DOHH2 (cell line): Measurements from ENCODE around the gene KCNAB1.

Experiments
- H3F3A ChIP-seq: fragments of 200-600 bp; sonication (generic), shearing (Covaris generic); 2 replicates; pipeline ENCODE4 v1.6.0; 2016; ENCODE audit warnings: antibody characterized with exemption, mild to moderate bottlenecking; ENCODE audit not compliant: control insufficient read depth, insufficient read depth
- H3K27ac ChIP-seq: fragments of 200-600 bp; sonication (generic); 2 replicates; pipeline ENCODE4 v1.5.1; 2014; ENCODE audit warnings: low read depth, mild to moderate bottlenecking, low read length, moderate library complexity
- H3K27me3 ChIP-seq: fragments of 200-600 bp; sonication (generic); 2 replicates; pipeline ENCODE4 v1.6.1; 2014; ENCODE audit warnings: mild to moderate bottlenecking, low read length, mixed read lengths; ENCODE audit not compliant: control insufficient read depth
- H3K36me3 ChIP-seq: fragments of 200-600 bp; sonication (generic); 2 replicates; pipeline ENCODE4 v1.6.1; 2014; ENCODE audit warnings: mild to moderate bottlenecking, low read length, moderate library complexity, mixed read lengths; ENCODE audit not compliant: control insufficient read depth
- H3K4me1 ChIP-seq: fragments of 200-600 bp; sonication (generic); 2 replicates; pipeline ENCODE4 v1.6.1; 2014; ENCODE audit warnings: mild to moderate bottlenecking, low read length, mixed read lengths; ENCODE audit not compliant: control insufficient read depth
- H3K4me2 ChIP-seq: fragments of 200-600 bp; sonication (generic); 2 replicates; pipeline ENCODE4 v1.6.0; 2014; ENCODE audit warnings: mild to moderate bottlenecking, low read length, moderate library complexity
- H3K4me3 ChIP-seq: fragments of 200-600 bp; sonication (generic); 2 replicates; pipeline ENCODE4 v1.5.1; 2014; ENCODE audit warnings: mild to moderate bottlenecking, low read length, mixed read lengths
- H3K79me2 ChIP-seq: fragments of 200-600 bp; sonication (generic); 2 replicates; pipeline ENCODE4 v1.6.1; 2014; ENCODE audit warnings: mild to moderate bottlenecking, low read length, mixed read lengths; ENCODE audit not compliant: control insufficient read depth
- H3K9me2 ChIP-seq: fragments of 200-600 bp; sonication (generic); replicated peaks from 2 replicates; pipeline ENCODE4 v1.6.1; 2014; ENCODE audit warnings: mild to moderate bottlenecking, low read length, mixed read lengths; ENCODE audit not compliant: control insufficient read depth
- H3K9me3 ChIP-seq: fragments of 200-600 bp; sonication (generic); 2 replicates; pipeline ENCODE4 v1.6.1; 2014; ENCODE audit warnings: antibody characterized with exemption, low read length, mixed read lengths; ENCODE audit not compliant: control insufficient read depth, insufficient read depth
- H4K20me1 ChIP-seq: fragments of 200-600 bp; sonication (generic); 2 replicates; pipeline ENCODE4 v1.6.0; 2014; ENCODE audit warnings: low read depth, mild to moderate bottlenecking, antibody characterized with exemption, low read length, moderate library complexity; ENCODE audit not compliant: control insufficient read depth, insufficient read depth
- CTCF ChIP-seq: fragments of 200-600 bp; sonication (generic); IDR thresholded peaks from one replicate; pipeline ENCODE4 v1.5.1; 2014; ENCODE audit warnings: antibody characterized with exemption, mild to moderate bottlenecking, low read depth, low read length; ENCODE audit not compliant: poor library complexity, severe bottlenecking
- EZH2phosphoT487 ChIP-seq: fragments of 200-600 bp; sonication (generic); IDR thresholded peaks from 2 replicates; pipeline ENCODE4 v1.6.1; 2017; ENCODE audit warnings: borderline replicate concordance, mild to moderate bottlenecking, antibody characterized with exemption, low read length, moderate library complexity, mixed read lengths

KCNAB1 gene

GRCh38 chr3:156246961-156247725, 126.8 kb downstream of the KCNAB1 start:
- no peak for TF ChIP-seq CTCF
- H3K27me3 ChIP-seq: no peaks in the 10 kb centered on the region
- no peaks in the 10 kb centered on the region for H4K20me1 ChIP-seq
- no peaks in the 10 kb centered on the region for H3K79me2 ChIP-seq
- no peaks in the 10 kb centered on the region for H3K36me3 ChIP-seq
- no peaks in the 10 kb centered on the region for H3F3A ChIP-seq
- H3K9me3 ChIP-seq: no peaks in the 10 kb centered on the region
- H3K4me1 ChIP-seq: no peaks in the 10 kb centered on the region
- no peak overlapping the region for H3K4me3 ChIP-seq
- H3K9me2 ChIP-seq: no peaks in the 10 kb centered on the region
- H3K27ac ChIP-seq: no peak overlapping the region
- no peak overlapping the region for H3K4me2 ChIP-seq

GRCh38 chr3:156250550-156250949, 130.2 kb downstream of the KCNAB1 start:
- no peak overlapping the region for H3K4me3 ChIP-seq
- H3K36me3 ChIP-seq: no peaks in the 10 kb centered on the region
- H3K27me3 ChIP-seq: no peaks in the 10 kb centered on the region
- no peak for TF ChIP-seq EZH2phosphoT487
- TF ChIP-seq CTCF: no peak
- H3F3A ChIP-seq: no peaks in the 10 kb centered on the region
- H3K4me1 ChIP-seq: no peaks in the 10 kb centered on the region
- no peaks in the 10 kb centered on the region for H3K79me2 ChIP-seq
- no peaks in the 10 kb centered on the region for H4K20me1 ChIP-seq
- no peaks in the 10 kb centered on the region for H3K9me3 ChIP-seq
- no peak overlapping the region for H3K27ac ChIP-seq
- no peaks in the 10 kb centered on the region for H3K9me2 ChIP-seq
- no peak overlapping the region for H3K4me2 ChIP-seq

- TF ChIP-seq EZH2phosphoT487 (no peak), CTCF (no peak)
- H3F3A ChIP-seq: no peaks in the 10 kb centered on the region
- H3K79me2 ChIP-seq: no peaks in the 10 kb centered on the region
- H3K4me1 ChIP-seq: no peaks in the 10 kb centered on the region
- no peaks in the 10 kb centered on the region for H3K9me3 ChIP-seq
- no peak overlapping the region for H3K4me3 ChIP-seq
- H3K4me2 ChIP-seq: no peak overlapping the region
- H3K27me3 ChIP-seq: no peaks in the 10 kb centered on the region
- no peak overlapping the region for H3K27ac ChIP-seq
- no peaks in the 10 kb centered on the region for H3K36me3 ChIP-seq
- H4K20me1 ChIP-seq: no peaks in the 10 kb centered on the region
- no peaks in the 10 kb centered on the region for H3K9me2 ChIP-seq
These were observed 131.0 kb downstream of the KCNAB1 start for GRCh38 chr3:156251424-156251823.
